Activated naive CD8-positive, alpha-beta T cell treated with anti-CD3 and anti-CD28 coated beads, Interleukin-2, amount 10 ng/mL, durations not matched to agents 7 days and 5 days (primary cell): ENCODE results near the gene RAB14. TPM values are rescaled to one million over a fixed set of nuclear protein-coding genes. Genes with fewer than 3 reads are reported as not detected.

Source experiments
- ATAC-seq: fragments of 150-1000 bp; cut with Tn5 transposase; one replicate; pipeline ENCODE4 v1.10.0; 2021; ENCODE audit warnings: low read depth, moderate library complexity
- POLR2A ChIA-PET: fragments of 350-600 bp; sonication (Branson Sonifier 250); formaldehyde crosslinking; loops from one replicate; lab custom pipeline; 2021; ENCODE audit warnings: antibody characterized with exemption; lab: Charles Lee
- DNase-seq: peaks from one replicate; pipeline ENCODE4 v3.0.0; 2021
- H3K27ac Mint-ChIP-seq: one replicate; pipeline ENCODE4 v1.8.0; 2022; ENCODE audit warnings: mild to moderate bottlenecking, mixed read lengths
- H3K27me3 Mint-ChIP-seq: one replicate; pipeline ENCODE4 v1.8.0; 2022; ENCODE audit warnings: mild to moderate bottlenecking, moderate library complexity, mixed read lengths
- H3K36me3 Mint-ChIP-seq: one replicate; pipeline ENCODE4 v1.8.0; 2021; ENCODE audit warnings: mild to moderate bottlenecking, mixed read lengths
- H3K4me1 Mint-ChIP-seq: one replicate; pipeline ENCODE4 v1.8.0; 2021; ENCODE audit warnings: mixed read lengths
- H3K4me3 Mint-ChIP-seq: one replicate; pipeline ENCODE4 v1.8.0; 2022; ENCODE audit warnings: mild to moderate bottlenecking, moderate library complexity, mixed read lengths
- H3K9me3 Mint-ChIP-seq: one replicate; pipeline ENCODE4 v1.8.0; 2021; ENCODE audit warnings: mixed read lengths
- total RNA-seq, 2 experiments: library from RNA; stranded (reverse); gene quantifications; one replicate each; pipeline ENCODE4 v1.2.3, GENCODE V29; 2021

RAB14 gene
- total RNA-seq, 2 experiments from 2014 or later: 68.3 to 70.5 TPM

- no peaks in the 10 kb centered on the region for H3K9me3 Mint-ChIP-seq
- peak overlapping the region; percentile 29 for H3K27ac Mint-ChIP-seq
- H3K4me3 Mint-ChIP-seq: no peak overlapping the region
- peak; percentile 76 for DNase-seq
- POLR2A ChIA-PET: no interaction called here
- peaks cover 25% of the 10 kb centered on the region for H3K4me1 Mint-ChIP-seq
- H3K27me3 Mint-ChIP-seq: no peaks in the 10 kb centered on the region
- H3K36me3 Mint-ChIP-seq: peaks cover 15% of the 10 kb centered on the region
- peak; percentile 77 for ATAC-seq
These were observed 11.6 kb upstream of the RAB14 start for GRCh38 chr9:121213136-121213806.

GRCh38 chr9:121210536-121210935, 8.9 kb upstream of the RAB14 start:
- H3K27me3 Mint-ChIP-seq: no peaks in the 10 kb centered on the region

GRCh38 chr9:121207371-121207940, 5.8 kb upstream of the RAB14 start:
- Mint-ChIP-seq H3K27ac (peak overlapping the region; percentile 89), H3K36me3 (peaks cover 9% of the 10 kb centered on the region), H3K9me3 (no peaks in the 10 kb centered on the region), H3K4me3 (peak overlapping the region; percentile 71), H3K27me3 (no peaks in the 10 kb centered on the region), H3K4me1 (peaks cover 35% of the 10 kb centered on the region)
- ATAC-seq (peak; percentile 90), DNase-seq (peak; percentile 39)
- POLR2A ChIA-PET: no interaction called here

More at GRCh38 chr9:121210536-121210935, 8.9 kb upstream of the RAB14 start:
- H3K36me3 Mint-ChIP-seq: peaks cover 6% of the 10 kb centered on the region
- ATAC-seq (no peak), DNase-seq (no peak)
- H3K4me3 Mint-ChIP-seq: no peak overlapping the region
- H3K9me3 Mint-ChIP-seq: no peaks in the 10 kb centered on the region
- POLR2A ChIA-PET: no interaction called here
- H3K4me1 Mint-ChIP-seq: peaks cover 37% of the 10 kb centered on the region
- H3K27ac Mint-ChIP-seq: no peak overlapping the region

- Mint-ChIP-seq H3K4me3 (peak overlapping the region; percentile 71), H3K9me3 (no peaks in the 10 kb centered on the region), H3K27me3 (no peaks in the 10 kb centered on the region), H3K4me1 (peaks cover 39% of the 10 kb centered on the region), H3K27ac (peak overlapping the region; percentile 89), H3K36me3 (peaks cover 9% of the 10 kb centered on the region)
- POLR2A ChIA-PET: no interaction called here
- no peak for ATAC-seq
- no peak for DNase-seq
These were observed 5.1 kb upstream of the RAB14 start for GRCh38 chr9:121206516-121207370.

GRCh38 chr9:121204611-121205010, 2.9 kb upstream of the RAB14 start:
- Mint-ChIP-seq H3K4me3 (no peak overlapping the region), H3K9me3 (no peaks in the 10 kb centered on the region), H3K27me3 (no peaks in the 10 kb centered on the region), H3K36me3 (peaks cover 13% of the 10 kb centered on the region), H3K27ac (no peak overlapping the region), H3K4me1 (peaks cover 41% of the 10 kb centered on the region)
- DNase-seq (no peak), ATAC-seq (no peak)
- POLR2A ChIA-PET: no interaction called here

GRCh38 chr9:121204121-121204520, 2.5 kb upstream of the RAB14 start:
- DNase-seq (no peak), ATAC-seq (no peak)
- Mint-ChIP-seq H3K27ac (no peak overlapping the region), H3K27me3 (no peaks in the 10 kb centered on the region), H3K4me3 (no peak overlapping the region), H3K36me3 (peaks cover 13% of the 10 kb centered on the region), H3K4me1 (peaks cover 45% of the 10 kb centered on the region), H3K9me3 (no peaks in the 10 kb centered on the region)
- POLR2A ChIA-PET: no interaction called here

- Mint-ChIP-seq H3K27me3 (no peaks in the 10 kb centered on the region), H3K27ac (peak overlapping the region; percentile 92), H3K4me3 (peak overlapping the region; percentile 94), H3K9me3 (no peaks in the 10 kb centered on the region), H3K4me1 (peaks cover 42% of the 10 kb centered on the region), H3K36me3 (peaks cover 13% of the 10 kb centered on the region)
- peak; percentile 15 for ATAC-seq
- POLR2A ChIA-PET: interaction anchor here (0.6 to 3.2 kb wide), 10 partner anchors 11 to 1712 kb away, joined by 3 to 9 read pairs (median 4); partner anchors contain the start of genes GSN, MEGF9 and ZBTB6
- DNase-seq: peak; percentile 71
These were observed 478 bp downstream of the RAB14 start for GRCh38 chr9:121201045-121201737.

- POLR2A ChIA-PET: interaction anchor here (0.8 to 3.2 kb wide), 3 partner anchors 12 to 79 kb away, joined by 3 to 9 read pairs (median 5); no protein-coding TSS in a partner anchor
- H3K4me1 Mint-ChIP-seq: peaks cover 46% of the 10 kb centered on the region
- peaks cover 13% of the 10 kb centered on the region for H3K36me3 Mint-ChIP-seq
- peak overlapping the region; percentile 92 for H3K27ac Mint-ChIP-seq
- ATAC-seq: no peak
- DNase-seq: no peak
- no peaks in the 10 kb centered on the region for H3K9me3 Mint-ChIP-seq
- peak overlapping the region; percentile 94 for H3K4me3 Mint-ChIP-seq
- no peaks in the 10 kb centered on the region for H3K27me3 Mint-ChIP-seq
These were observed 1.3 kb downstream of the RAB14 start for GRCh38 chr9:121200356-121200755.

GRCh38 chr9:121199921-121200320, 1.7 kb downstream of the RAB14 start:
- POLR2A ChIA-PET: interaction anchor here (1.6 to 3.2 kb wide), 2 partner anchors 14 to 78 kb away, joined by 5 to 9 read pairs; no protein-coding TSS in a partner anchor
- no peaks in the 10 kb centered on the region for H3K27me3 Mint-ChIP-seq
- H3K9me3 Mint-ChIP-seq: no peaks in the 10 kb centered on the region
- peak overlapping the region; percentile 94 for H3K4me3 Mint-ChIP-seq
- peak overlapping the region; percentile 92 for H3K27ac Mint-ChIP-seq
- H3K36me3 Mint-ChIP-seq: peaks cover 10% of the 10 kb centered on the region
- DNase-seq: no peak
- no peak for ATAC-seq
- H3K4me1 Mint-ChIP-seq: peaks cover 48% of the 10 kb centered on the region

- peaks cover 56% of the 10 kb centered on the region for H3K4me1 Mint-ChIP-seq
- H3K27ac Mint-ChIP-seq: no peak overlapping the region
- H3K9me3 Mint-ChIP-seq: no peaks in the 10 kb centered on the region
- ATAC-seq (no peak), DNase-seq (no peak)
- H3K4me3 Mint-ChIP-seq: peak overlapping the region; percentile 94
- peaks cover 8% of the 10 kb centered on the region for H3K36me3 Mint-ChIP-seq
- H3K27me3 Mint-ChIP-seq: no peaks in the 10 kb centered on the region
- POLR2A ChIA-PET: interaction anchor here (0.5 to 3.2 kb wide), 2 partner anchors 77 to 636 kb away, joined by 3 to 9 read pairs; no protein-coding TSS in a partner anchor
These were observed 3.1 kb downstream of the RAB14 start for GRCh38 chr9:121198512-121199042.

- H3K27me3 Mint-ChIP-seq: no peaks in the 10 kb centered on the region
- ATAC-seq: no peak
- no peaks in the 10 kb centered on the region for H3K9me3 Mint-ChIP-seq
- H3K36me3 Mint-ChIP-seq: peaks cover 8% of the 10 kb centered on the region
- no peak for DNase-seq
- peaks cover 57% of the 10 kb centered on the region for H3K4me1 Mint-ChIP-seq
- H3K4me3 Mint-ChIP-seq: no peak overlapping the region
- no peak overlapping the region for H3K27ac Mint-ChIP-seq
- POLR2A ChIA-PET: no interaction called here
These were observed 4.5 kb downstream of the RAB14 start for GRCh38 chr9:121197132-121197531.

- Mint-ChIP-seq H3K36me3 (peaks cover 10% of the 10 kb centered on the region), H3K4me1 (peaks cover 59% of the 10 kb centered on the region), H3K27ac (no peak overlapping the region), H3K4me3 (peak overlapping the region; percentile 21), H3K27me3 (no peaks in the 10 kb centered on the region), H3K9me3 (no peaks in the 10 kb centered on the region)
- POLR2A ChIA-PET: no interaction called here
- DNase-seq: no peak
- ATAC-seq: no peak
These were observed 5.3 kb downstream of the RAB14 start for GRCh38 chr9:121196389-121196788.
